ENCODE measurements around the gene CTDP1.

CTDP1 gene

DNA sequence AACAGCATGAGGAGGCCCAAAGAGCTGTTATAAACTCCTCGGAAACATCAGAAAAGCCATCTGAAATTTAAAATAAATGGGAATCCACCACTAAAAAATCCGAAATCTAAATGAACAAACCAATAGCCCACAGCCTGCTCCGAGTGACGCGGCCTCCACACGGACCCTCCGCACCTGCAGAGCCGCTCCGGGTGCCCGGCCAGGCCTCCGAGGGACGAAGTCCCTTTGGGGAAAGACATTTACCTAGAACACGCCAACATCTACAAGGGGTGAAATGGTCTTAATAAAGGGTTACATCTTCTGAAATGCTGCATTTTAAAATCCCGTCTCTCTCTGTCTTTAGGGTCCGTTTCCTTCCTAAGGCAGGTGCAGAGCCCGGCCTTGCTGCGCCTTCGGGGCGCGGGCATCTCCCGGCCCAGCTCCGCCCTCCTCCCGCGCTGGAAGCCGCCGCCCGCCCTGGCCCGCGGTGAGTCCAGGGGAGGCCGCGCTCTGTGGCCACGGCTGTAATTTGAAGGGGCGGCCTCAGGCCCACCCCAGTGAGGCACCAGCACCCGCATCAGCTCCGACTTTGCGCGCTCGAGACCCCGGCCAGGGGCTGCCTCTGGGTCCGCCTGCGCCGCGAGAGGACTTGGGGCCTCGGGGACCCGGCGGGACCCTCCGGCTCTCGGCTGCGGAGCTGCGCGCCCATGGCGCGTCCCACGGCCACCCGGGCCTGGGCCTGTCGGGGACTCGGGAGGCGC lies 42.3 kb upstream of the CTDP1 start:
- Histone ChIP-seq H3K4me3 (ENCODE audit: low read length in 2 of 2) (no peak overlapping the region), H3K27ac (ENCODE audit: low read depth in 2 of 2, low read length in 2 of 2) (no peak overlapping the region), H3K27me3 (ENCODE audit: control insufficient read depth in 2 of 2, insufficient read depth in 2 of 2, low read length in 2 of 2) (no peaks in the 10 kb centered on the region), H3K4me1 (ENCODE audit: control insufficient read depth in 2 of 2, insufficient read depth in 2 of 2, low read length in 2 of 2) (no peaks in the 10 kb centered on the region), H3K36me3 (ENCODE audit: control insufficient read depth in 2 of 2, insufficient read depth in 2 of 2, low read length in 2 of 2) (no peaks in the 10 kb centered on the region), H3K9me3 (ENCODE audit: control insufficient read depth in 2 of 2, low read length in 2 of 2) (no peaks in the 10 kb centered on the region), H3K9ac (ENCODE audit: low read depth in 1 of 2, low read length in 2 of 2) (no peak overlapping the region)

DNA sequence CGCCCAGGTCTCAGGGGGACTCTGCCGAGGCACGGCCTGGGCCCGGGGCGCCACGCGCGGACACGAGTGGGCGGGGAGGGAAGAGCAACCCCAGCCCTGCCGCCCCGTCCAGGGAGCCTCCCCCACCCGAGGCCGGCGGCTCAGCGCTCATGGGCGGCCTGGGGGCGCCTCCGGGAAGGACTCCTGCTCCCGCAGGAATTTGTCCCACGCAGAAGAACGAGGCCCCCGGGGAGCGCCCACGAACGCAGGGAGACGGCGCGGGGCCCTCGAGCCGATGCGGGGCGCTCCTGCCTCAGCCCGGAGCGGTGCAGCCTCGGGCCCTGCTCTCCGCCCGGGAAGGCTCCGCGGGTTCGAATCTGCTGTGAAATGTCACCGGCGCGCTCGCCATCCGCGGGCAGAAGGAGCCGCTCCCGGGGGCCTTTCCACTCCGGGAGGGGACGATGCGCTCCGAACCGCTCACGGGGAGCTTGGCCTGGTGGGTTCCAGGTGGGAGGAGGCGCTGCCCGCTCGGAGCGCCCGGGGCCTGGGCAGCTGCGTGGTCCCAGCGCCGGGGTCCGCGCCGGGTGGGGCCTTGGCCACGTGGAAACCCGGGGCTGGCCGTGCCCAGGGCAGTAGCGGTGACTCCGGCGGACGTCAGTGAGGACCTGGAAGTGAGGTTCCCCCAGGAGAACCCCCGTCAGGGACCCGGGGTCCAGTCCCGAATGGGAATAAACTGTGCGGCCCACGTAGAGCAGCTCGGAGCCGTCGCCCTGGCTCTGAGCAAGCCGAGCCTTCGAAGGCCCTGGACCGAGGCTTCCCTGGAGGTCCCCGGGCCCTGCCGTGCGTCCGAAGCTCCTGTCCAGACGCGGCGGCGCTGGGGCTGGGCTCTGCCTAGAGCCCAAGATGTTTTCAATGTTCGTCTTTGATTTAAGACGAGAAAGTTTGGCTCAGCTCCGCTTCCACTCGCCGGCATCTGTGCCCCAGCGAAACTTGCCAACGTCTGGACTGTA lies 41.4 kb upstream of the CTDP1 start:
- Histone ChIP-seq H3K4me1 (ENCODE audit: control insufficient read depth in 2 of 2, insufficient read depth in 2 of 2, low read length in 2 of 2) (no peaks in the 10 kb centered on the region), H3K27me3 (ENCODE audit: control insufficient read depth in 2 of 2, insufficient read depth in 2 of 2, low read length in 2 of 2) (no peaks in the 10 kb centered on the region), H3K36me3 (ENCODE audit: control insufficient read depth in 2 of 2, insufficient read depth in 2 of 2, low read length in 2 of 2) (no peaks in the 10 kb centered on the region), H3K9me3 (ENCODE audit: control insufficient read depth in 2 of 2, low read length in 2 of 2) (no peaks in the 10 kb centered on the region), H3K27ac (ENCODE audit: low read depth in 2 of 2, low read length in 2 of 2) (no peak overlapping the region), H3K4me3 (ENCODE audit: low read length in 2 of 2) (no peak overlapping the region), H3K9ac (ENCODE audit: low read depth in 1 of 2, low read length in 2 of 2) (no peak overlapping the region)

DNA sequence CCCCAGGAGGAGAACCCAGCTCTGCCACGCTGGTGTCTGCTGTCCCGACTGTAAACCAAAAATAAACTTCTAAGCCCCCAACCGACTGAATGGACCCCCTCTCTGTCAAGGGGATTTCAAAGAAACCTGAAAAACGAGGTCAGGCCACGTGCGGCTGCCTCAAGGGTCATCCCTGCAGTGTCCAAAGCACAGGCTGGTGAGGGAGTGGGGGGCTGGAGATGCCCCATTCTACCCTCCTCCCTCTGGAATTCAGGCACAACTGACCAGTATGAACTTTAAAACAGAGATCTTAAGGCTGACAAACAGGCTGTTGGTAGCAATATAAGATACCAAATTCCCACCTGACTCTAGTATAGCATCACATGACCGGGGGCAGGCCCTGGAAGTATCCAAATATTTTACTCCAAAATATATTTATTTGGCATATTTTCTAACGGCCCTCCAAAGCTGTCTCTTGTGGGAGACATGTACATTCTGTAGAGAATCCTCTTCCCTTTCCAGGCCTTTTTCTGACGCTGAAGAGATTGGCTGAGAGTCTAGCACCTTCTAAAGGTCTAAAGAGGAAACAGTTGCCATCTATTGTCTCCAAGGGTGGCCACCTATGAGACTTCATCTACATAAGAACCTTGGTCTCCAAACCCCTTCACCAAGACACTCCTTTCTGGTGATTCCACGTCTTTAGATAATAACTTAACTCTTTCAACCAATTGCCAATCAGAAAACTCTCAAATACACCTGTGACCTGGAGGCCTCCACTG lies 40.4 kb upstream of the CTDP1 start:
- no peaks in the 10 kb centered on the region for H3K36me3 ChIP-seq (ENCODE audit: control insufficient read depth in 2 of 2, insufficient read depth in 2 of 2, low read length in 2 of 2)
- no peak overlapping the region for H3K9ac ChIP-seq (ENCODE audit: low read depth in 1 of 2, low read length in 2 of 2)
- H3K9me3 ChIP-seq (ENCODE audit: control insufficient read depth in 2 of 2, low read length in 2 of 2) = no peaks in the 10 kb centered on the region
- H3K27ac ChIP-seq (ENCODE audit: low read depth in 2 of 2, low read length in 2 of 2) = no peak overlapping the region
- H3K4me1 ChIP-seq (ENCODE audit: control insufficient read depth in 2 of 2, insufficient read depth in 2 of 2, low read length in 2 of 2) = peaks cover 0 to 2% of the 10 kb centered on the region in 2 donors
- H3K4me3 ChIP-seq (ENCODE audit: low read length in 2 of 2) = no peak overlapping the region
- no peaks in the 10 kb centered on the region for H3K27me3 ChIP-seq (ENCODE audit: control insufficient read depth in 2 of 2, insufficient read depth in 2 of 2, low read length in 2 of 2)

DNA sequence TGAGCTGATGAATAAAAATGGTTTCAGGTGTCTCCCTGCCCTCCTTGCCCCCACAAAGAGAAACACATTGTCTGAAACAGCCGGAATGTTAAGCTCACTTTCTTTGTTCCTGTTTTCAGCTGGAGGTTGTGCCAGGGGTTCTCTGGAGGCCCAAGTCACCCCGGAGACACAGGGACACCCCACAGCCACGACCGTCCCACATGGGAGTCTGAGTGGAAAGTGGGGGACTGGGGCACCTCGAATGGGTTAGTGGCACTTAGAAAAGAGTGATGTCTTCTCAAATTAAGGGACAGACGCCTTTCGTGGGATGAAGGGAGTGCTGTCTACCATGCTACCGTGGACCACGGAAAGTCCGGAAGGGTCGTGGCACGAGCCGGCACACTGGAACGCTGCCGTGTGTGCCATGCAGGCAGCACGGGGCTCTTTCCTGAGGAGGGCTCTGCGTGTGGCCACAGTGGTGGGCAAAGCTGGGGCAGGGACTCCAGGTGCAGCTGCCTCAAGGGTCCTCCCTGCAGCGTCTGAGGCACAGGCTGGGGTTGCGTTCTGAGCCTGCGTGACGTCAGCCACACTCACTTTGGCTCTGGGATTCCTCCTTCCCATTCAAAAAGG lies 39.4 kb upstream of the CTDP1 start:
- Histone ChIP-seq H3K27me3 (ENCODE audit: control insufficient read depth in 2 of 2, insufficient read depth in 2 of 2, low read length in 2 of 2) (no peaks in the 10 kb centered on the region), H3K4me1 (ENCODE audit: control insufficient read depth in 2 of 2, insufficient read depth in 2 of 2, low read length in 2 of 2) (peaks cover 0 to 2% of the 10 kb centered on the region in 2 donors), H3K27ac (ENCODE audit: low read depth in 2 of 2, low read length in 2 of 2) (no peak overlapping the region), H3K4me3 (ENCODE audit: low read length in 2 of 2) (no peak overlapping the region), H3K9me3 (ENCODE audit: control insufficient read depth in 2 of 2, low read length in 2 of 2) (no peaks in the 10 kb centered on the region), H3K9ac (ENCODE audit: low read depth in 1 of 2, low read length in 2 of 2) (no peak overlapping the region), H3K36me3 (ENCODE audit: control insufficient read depth in 2 of 2, insufficient read depth in 2 of 2, low read length in 2 of 2) (no peaks in the 10 kb centered on the region)

DNA sequence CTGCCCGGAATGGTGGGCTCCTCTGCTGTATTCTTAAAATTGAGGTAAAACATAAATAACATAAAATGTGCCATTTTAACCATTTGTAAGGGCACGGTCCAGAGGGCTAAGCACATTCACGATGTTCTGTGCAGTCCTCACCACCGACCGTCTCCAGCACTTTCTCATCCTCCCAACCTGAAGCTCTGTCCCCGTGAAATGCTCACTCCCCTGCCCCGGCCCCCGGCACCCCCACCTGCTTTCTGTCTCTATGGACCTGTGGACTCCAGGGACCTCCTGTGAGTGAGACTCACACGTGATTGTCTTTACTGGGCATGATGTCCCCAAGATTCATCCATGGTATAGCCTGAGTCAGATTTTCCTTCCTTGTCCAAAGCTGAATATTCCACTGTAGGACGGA lies 38.7 kb upstream of the CTDP1 start:
- Histone ChIP-seq H3K36me3 (ENCODE audit: control insufficient read depth in 2 of 2, insufficient read depth in 2 of 2, low read length in 2 of 2) (no peaks in the 10 kb centered on the region), H3K4me3 (ENCODE audit: low read length in 2 of 2) (no peak overlapping the region), H3K27ac (ENCODE audit: low read depth in 2 of 2, low read length in 2 of 2) (no peak overlapping the region), H3K9ac (ENCODE audit: low read depth in 1 of 2, low read length in 2 of 2) (no peak overlapping the region), H3K9me3 (ENCODE audit: control insufficient read depth in 2 of 2, low read length in 2 of 2) (no peaks in the 10 kb centered on the region), H3K4me1 (ENCODE audit: control insufficient read depth in 2 of 2, insufficient read depth in 2 of 2, low read length in 2 of 2) (peaks cover 0 to 2% of the 10 kb centered on the region in 2 donors), H3K27me3 (ENCODE audit: control insufficient read depth in 2 of 2, insufficient read depth in 2 of 2, low read length in 2 of 2) (no peaks in the 10 kb centered on the region)

DNA sequence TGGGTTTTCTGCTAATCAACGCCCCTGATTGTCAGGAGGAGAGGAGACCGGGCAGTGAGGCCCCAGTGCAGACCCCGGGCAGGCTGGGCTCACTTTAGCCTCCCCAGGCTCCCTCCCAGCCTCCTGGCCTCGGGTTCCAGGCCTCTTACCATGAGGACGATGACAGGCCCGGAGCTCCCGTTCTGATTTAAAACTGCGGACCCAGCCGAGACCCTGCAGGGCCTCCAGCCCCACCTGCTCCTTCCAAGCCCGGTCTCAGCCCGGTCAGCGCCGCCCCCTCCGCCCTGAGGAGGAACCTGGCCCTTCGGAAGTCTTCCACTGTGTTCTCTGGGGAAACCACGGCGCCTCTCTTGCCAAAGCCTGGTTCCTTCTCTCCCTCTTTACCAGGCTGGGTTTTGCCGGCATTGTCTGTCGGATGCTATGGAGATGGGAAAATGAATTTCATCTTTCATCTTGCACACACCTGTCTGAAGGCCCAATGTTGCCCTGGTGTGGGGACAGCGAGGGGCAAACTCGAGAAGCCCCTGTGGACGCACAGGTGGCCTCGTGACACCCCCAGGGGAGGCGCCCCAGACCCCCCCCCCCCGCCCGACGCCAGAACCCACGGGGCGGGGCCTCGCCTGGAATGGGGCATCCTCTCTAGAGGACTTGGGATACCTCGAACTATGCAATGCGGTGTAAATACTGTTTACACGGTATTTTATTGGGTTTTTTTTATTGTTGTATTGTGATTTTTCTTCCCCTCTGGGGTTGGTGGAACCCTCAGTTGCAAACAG lies 37.7 kb upstream of the CTDP1 start:
- Histone ChIP-seq H3K9ac (ENCODE audit: low read depth in 1 of 2, low read length in 2 of 2) (no peak overlapping the region), H3K9me3 (ENCODE audit: control insufficient read depth in 2 of 2, low read length in 2 of 2) (no peaks in the 10 kb centered on the region), H3K27me3 (ENCODE audit: control insufficient read depth in 2 of 2, insufficient read depth in 2 of 2, low read length in 2 of 2) (no peaks in the 10 kb centered on the region), H3K4me3 (ENCODE audit: low read length in 2 of 2) (no peak overlapping the region), H3K27ac (ENCODE audit: low read depth in 2 of 2, low read length in 2 of 2) (no peak overlapping the region), H3K4me1 (ENCODE audit: control insufficient read depth in 2 of 2, insufficient read depth in 2 of 2, low read length in 2 of 2) (peaks cover 0 to 2% of the 10 kb centered on the region in 2 donors), H3K36me3 (ENCODE audit: control insufficient read depth in 2 of 2, insufficient read depth in 2 of 2, low read length in 2 of 2) (no peaks in the 10 kb centered on the region)

DNA sequence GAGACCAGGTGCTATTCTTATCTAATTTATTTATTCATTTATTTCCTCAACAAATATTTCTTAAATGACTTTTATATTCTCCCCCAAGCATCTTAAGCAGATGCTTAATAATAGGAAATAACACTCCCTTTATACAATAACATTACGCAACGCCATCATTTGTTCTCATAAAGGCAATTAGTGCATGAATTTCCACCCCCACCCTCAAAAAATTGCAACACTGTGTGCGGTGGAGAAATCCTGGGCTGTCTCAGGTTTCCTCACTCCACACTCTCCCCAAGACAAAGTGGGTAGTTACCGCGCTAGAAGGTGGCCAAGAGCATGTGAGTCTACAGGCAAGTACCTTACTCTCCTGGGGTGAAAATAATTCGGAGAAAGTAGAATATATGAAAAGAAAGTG lies 37.0 kb upstream of the CTDP1 start:
- H3K9me3 ChIP-seq (ENCODE audit: control insufficient read depth in 2 of 2, low read length in 2 of 2) = no peaks in the 10 kb centered on the region
- no peaks in the 10 kb centered on the region for H3K36me3 ChIP-seq (ENCODE audit: control insufficient read depth in 2 of 2, insufficient read depth in 2 of 2, low read length in 2 of 2)
- no peaks in the 10 kb centered on the region for H3K27me3 ChIP-seq (ENCODE audit: control insufficient read depth in 2 of 2, insufficient read depth in 2 of 2, low read length in 2 of 2)
- no peak overlapping the region for H3K27ac ChIP-seq (ENCODE audit: low read depth in 2 of 2, low read length in 2 of 2)
- peaks cover 0 to 2% of the 10 kb centered on the region in 2 donors for H3K4me1 ChIP-seq (ENCODE audit: control insufficient read depth in 2 of 2, insufficient read depth in 2 of 2, low read length in 2 of 2)
- H3K4me3 ChIP-seq (ENCODE audit: low read length in 2 of 2) = no peak overlapping the region
- H3K9ac ChIP-seq (ENCODE audit: low read depth in 1 of 2, low read length in 2 of 2) = no peak overlapping the region

DNA sequence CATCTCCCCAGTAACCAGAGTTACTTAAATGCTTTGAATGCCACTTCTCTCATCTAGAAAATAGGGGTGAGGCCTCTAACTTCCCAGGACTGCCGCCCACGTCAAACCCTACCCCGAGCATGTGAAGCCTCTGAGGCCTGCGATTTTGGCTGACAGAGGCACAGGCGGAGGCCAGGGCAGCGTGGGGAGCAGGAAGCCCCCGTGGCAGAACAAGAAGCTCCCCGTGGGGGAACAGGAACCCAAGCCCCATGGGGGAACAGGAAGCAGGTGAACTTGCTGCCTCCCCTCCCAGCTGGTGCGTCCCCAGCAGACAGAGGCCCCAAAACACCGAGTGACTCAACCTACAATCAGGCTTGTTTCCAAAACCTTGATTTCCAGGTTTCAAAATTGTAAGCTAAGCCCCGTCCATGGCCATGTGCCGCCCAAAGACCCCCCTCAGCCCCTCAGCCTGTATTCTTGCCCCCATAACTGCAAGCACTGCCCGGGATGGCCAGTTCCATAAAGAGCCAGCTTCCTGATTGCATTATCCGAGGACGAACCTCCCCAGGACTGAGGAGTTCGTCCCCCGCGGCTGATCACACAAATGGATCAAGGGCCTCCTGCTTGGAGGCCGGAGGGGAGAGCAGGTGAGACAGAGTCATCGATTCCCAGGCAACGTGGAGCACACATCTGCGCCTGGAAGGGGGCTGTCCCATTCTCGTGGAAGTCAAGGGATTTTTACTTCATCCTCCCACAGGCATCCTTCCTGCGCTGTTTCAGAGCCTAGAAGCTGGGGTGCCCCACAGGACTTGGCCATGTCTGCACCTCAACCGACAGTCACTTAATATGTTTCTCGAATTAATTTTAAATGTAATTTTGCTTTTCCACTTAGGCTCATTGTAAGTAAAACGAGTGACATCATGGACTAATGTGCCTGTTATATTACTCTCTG lies 36.3 kb upstream of the CTDP1 start:
- no peaks in the 10 kb centered on the region for H3K27me3 ChIP-seq (ENCODE audit: control insufficient read depth in 2 of 2, insufficient read depth in 2 of 2, low read length in 2 of 2)

More for the DNA sequence above, 36.3 kb upstream of the CTDP1 start:
- Histone ChIP-seq H3K9ac (ENCODE audit: low read depth in 1 of 2, low read length in 2 of 2) (no peak overlapping the region), H3K4me3 (ENCODE audit: low read length in 2 of 2) (no peak overlapping the region), H3K9me3 (ENCODE audit: control insufficient read depth in 2 of 2, low read length in 2 of 2) (no peaks in the 10 kb centered on the region), H3K27ac (ENCODE audit: low read depth in 2 of 2, low read length in 2 of 2) (no peak overlapping the region), H3K4me1 (ENCODE audit: control insufficient read depth in 2 of 2, insufficient read depth in 2 of 2, low read length in 2 of 2) (peaks cover 0 to 2% of the 10 kb centered on the region in 2 donors), H3K36me3 (ENCODE audit: control insufficient read depth in 2 of 2, insufficient read depth in 2 of 2, low read length in 2 of 2) (no peaks in the 10 kb centered on the region)

All from mucosa of rectum (tissue), 2 donors.